Mesothelial cell of epicardium (in vitro differentiated cells): ENCODE data around the gene GATC. TPM values are rescaled to one million over a fixed set of nuclear protein-coding genes. Genes with fewer than 3 reads are reported as not detected.
"Not testable (repeated sequence)": the region's sequence is repeated elsewhere in the genome, so short reads cannot be mapped to it uniquely, and the experiment has no call there.

ENCODE experiments used
- DNase-seq, 2 experiments: peaks; one replicate each; pipeline ENCODE4 v3.0.0; 2021; ENCODE audit warnings: low spot score in 2 of 2; ENCODE audit not compliant: unreplicated experiment in 2 of 2
- H3K27ac Mint-ChIP-seq: 2 replicates; pipeline ENCODE4 v1.8.0; 2021; ENCODE audit warnings: mixed read lengths
- H3K27me3 Mint-ChIP-seq: 2 replicates; pipeline ENCODE4 v1.8.0; 2021; ENCODE audit warnings: low read depth, mixed read lengths
- H3K36me3 Mint-ChIP-seq: 2 replicates; pipeline ENCODE4 v1.8.0; 2021; ENCODE audit warnings: mixed read lengths
- H3K4me1 Mint-ChIP-seq: 2 replicates; pipeline ENCODE4 v1.8.0; 2021; ENCODE audit warnings: mixed read lengths
- H3K4me3 Mint-ChIP-seq: 2 replicates; pipeline ENCODE4 v1.8.0; 2021; ENCODE audit warnings: mild to moderate bottlenecking, moderate library complexity, mixed read lengths
- H3K9me3 Mint-ChIP-seq: 2 replicates; pipeline ENCODE4 v1.8.0; 2021; ENCODE audit warnings: mixed read lengths
- CTCF ChIP-seq: fragments of 200-600 bp; sonication (generic); IDR thresholded peaks from one replicate; pipeline ENCODE4 v1.5.0; 2021; ENCODE audit warnings: antibody characterized with exemption; ENCODE audit not compliant: unreplicated experiment
- total RNA-seq: library from RNA; stranded (reverse); gene quantifications from 3 replicates; pipeline ENCODE4 v1.2.1, GENCODE V29; 2021

GATC gene
- total RNA-seq, 1 donor from 2014 or later: 30.8 TPM

- TF ChIP-seq CTCF: no peak
- H3K9me3 Mint-ChIP-seq: no peaks in the 10 kb centered on the region
- peaks cover 19% of the 10 kb centered on the region for H3K4me1 Mint-ChIP-seq
- H3K27me3 Mint-ChIP-seq: no peaks in the 10 kb centered on the region
- H3K27ac Mint-ChIP-seq: peak overlapping the region; percentile 83
- H3K4me3 Mint-ChIP-seq: peak overlapping the region; percentile 92
- H3K36me3 Mint-ChIP-seq: peaks cover 2% of the 10 kb centered on the region
- no peak for DNase-seq
Observed at GRCh38 chr12:120438495-120439198, 7.6 kb upstream of the GATC start.

- Mint-ChIP-seq H3K27ac (no peak overlapping the region), H3K4me3 (peak overlapping the region; percentile 39), H3K27me3 (no peaks in the 10 kb centered on the region), H3K4me1 (peaks cover 20% of the 10 kb centered on the region), H3K36me3 (peaks cover 2% of the 10 kb centered on the region), H3K9me3 (no peaks in the 10 kb centered on the region)
- peak; percentile 44 to 66 for DNase-seq
- TF ChIP-seq CTCF: peak; percentile 44
Observed at GRCh38 chr12:120439646-120440247, 6.5 kb upstream of the GATC start.

GRCh38 chr12:120444676-120445075 is 1.6 kb upstream of the GATC start:
- TF ChIP-seq CTCF: no peak
- Mint-ChIP-seq H3K9me3 (no peaks in the 10 kb centered on the region), H3K27me3 (no peaks in the 10 kb centered on the region), H3K4me3 (peak overlapping the region; percentile 95), H3K4me1 (peaks cover 23% of the 10 kb centered on the region), H3K27ac (no peak overlapping the region), H3K36me3 (peaks cover 2% of the 10 kb centered on the region)
- no peak for DNase-seq

- H3K27me3 Mint-ChIP-seq: not testable (repeated sequence)
- H3K27ac Mint-ChIP-seq: peak overlapping the region; percentile 98
Observed at GRCh38 chr12:120446844-120447178, 567 bp downstream of the GATC start.

GRCh38 chr12:120447992-120448391 is 1.7 kb downstream of the GATC start:
- DNase-seq: no peak
- H3K9me3 Mint-ChIP-seq: no peaks in the 10 kb centered on the region
- H3K27ac Mint-ChIP-seq: no peak overlapping the region
- peaks cover 2% of the 10 kb centered on the region for H3K36me3 Mint-ChIP-seq
- no peaks in the 10 kb centered on the region for H3K27me3 Mint-ChIP-seq
- H3K4me1 Mint-ChIP-seq: peaks cover 22% of the 10 kb centered on the region
- no peak for TF ChIP-seq CTCF
- peak overlapping the region; percentile 95 for H3K4me3 Mint-ChIP-seq

More at GRCh38 chr12:120446844-120447178, 567 bp downstream of the GATC start:
- DNase-seq, H3K9me3 Mint-ChIP-seq, H3K36me3 Mint-ChIP-seq: not testable (repeated sequence)
- Mint-ChIP-seq H3K4me1 (peaks cover 22% of the 10 kb centered on the region), H3K4me3 (peak overlapping the region; percentile 95)

GRCh38 chr12:120452524-120452923 is 6.3 kb downstream of the GATC start:
- not testable (repeated sequence) for H3K4me1 Mint-ChIP-seq, H3K27ac Mint-ChIP-seq
- peaks cover 13% of the 10 kb centered on the region for H3K36me3 Mint-ChIP-seq

More at GRCh38 chr12:120452524-120452923, 6.3 kb downstream of the GATC start:
- not testable (repeated sequence) for DNase-seq, H3K4me3 Mint-ChIP-seq, H3K27me3 Mint-ChIP-seq, H3K9me3 Mint-ChIP-seq
